Measurements from ENCODE around the gene CCBE1.
"Not testable (repeated sequence)": the region's sequence is repeated elsewhere in the genome, so short reads cannot be mapped to it uniquely, and the experiment has no call there.

The CCBE1 gene

DNA sequence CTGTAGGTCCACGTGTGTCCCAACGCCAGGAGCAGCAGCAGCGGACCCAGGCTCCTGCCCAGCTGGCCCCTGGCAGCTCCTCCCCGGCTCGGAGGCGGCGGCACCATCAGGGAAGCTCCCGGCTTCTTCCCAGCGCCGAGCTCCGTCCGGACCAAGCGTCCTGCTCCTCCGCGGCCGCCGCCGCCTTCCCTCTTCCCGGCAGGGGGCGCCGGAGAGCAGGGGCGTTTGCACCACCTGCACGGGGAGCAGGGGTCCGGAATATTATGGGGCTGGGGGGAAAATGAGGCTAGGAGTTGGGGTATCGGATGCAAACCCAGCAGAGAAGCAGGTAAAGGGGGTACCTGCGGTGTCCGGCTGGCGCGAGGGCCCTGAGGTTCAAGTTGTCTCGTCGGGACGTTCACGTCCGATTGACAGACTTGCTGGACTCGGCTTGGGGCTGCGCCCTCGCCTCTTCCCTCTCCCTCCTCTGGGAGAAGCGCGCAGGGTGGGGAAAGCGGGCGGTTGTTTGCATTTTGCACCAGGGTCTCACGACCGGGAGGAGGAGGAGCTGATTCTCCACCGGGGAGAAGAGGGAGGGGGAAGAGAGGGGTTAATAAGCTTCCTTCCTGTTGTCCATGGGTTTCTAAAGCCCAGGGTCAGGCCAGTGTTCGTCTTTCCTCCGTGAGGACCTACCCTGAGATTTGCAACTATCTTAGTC, at the start of gene CCBE1:
Gene CCBE1 (minus strand): TSS at position 188 of the 697 bp plus-strand sequence.
- DNase-seq (ENCODE audit: low read depth in 2 of 2) = no peak

DNA sequence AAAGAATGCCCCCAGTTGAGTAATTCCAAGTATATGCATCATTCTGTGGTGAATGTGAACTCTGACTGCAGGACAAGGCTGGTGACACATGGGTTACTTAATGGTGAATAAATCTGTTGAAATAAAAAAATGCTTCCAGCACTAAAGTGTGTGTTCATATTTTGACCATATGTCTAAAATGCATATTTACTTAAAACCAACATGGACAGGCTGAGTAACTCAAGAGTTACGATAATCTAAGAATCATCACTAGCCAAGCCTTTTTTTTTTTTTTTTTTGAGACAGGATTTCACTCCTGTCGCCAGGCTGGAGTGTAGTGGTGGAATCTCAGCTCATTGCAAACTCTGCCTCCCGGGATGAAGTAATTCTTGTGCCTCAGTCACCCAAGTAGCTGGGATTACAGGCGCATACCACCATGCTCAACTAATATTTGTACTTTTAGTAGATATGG, 47.1 kb upstream of the CCBE1 start:
- DNase-seq (ENCODE audit: low read depth in 2 of 2) = no peak

DNA sequence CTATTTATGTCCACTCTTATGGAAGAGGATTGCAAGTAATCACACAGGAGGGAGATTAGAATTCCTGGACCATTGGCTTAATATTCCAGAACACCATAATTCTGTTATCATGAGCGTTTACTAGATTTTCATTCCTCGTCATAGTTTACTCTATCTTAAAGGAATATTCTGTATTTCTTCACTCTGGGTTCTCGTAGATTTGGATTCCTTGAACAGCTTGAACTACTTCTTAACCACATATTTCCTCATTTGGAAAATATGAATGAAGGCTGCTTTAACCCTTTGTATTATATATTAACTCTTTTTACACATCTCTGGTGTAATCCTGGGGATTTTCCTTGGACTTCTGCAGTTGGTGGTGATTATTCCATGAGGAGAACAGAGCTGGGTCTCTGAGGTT, 46.3 kb upstream of the CCBE1 start:
- no peak for DNase-seq (ENCODE audit: low read depth in 2 of 2)

DNA sequence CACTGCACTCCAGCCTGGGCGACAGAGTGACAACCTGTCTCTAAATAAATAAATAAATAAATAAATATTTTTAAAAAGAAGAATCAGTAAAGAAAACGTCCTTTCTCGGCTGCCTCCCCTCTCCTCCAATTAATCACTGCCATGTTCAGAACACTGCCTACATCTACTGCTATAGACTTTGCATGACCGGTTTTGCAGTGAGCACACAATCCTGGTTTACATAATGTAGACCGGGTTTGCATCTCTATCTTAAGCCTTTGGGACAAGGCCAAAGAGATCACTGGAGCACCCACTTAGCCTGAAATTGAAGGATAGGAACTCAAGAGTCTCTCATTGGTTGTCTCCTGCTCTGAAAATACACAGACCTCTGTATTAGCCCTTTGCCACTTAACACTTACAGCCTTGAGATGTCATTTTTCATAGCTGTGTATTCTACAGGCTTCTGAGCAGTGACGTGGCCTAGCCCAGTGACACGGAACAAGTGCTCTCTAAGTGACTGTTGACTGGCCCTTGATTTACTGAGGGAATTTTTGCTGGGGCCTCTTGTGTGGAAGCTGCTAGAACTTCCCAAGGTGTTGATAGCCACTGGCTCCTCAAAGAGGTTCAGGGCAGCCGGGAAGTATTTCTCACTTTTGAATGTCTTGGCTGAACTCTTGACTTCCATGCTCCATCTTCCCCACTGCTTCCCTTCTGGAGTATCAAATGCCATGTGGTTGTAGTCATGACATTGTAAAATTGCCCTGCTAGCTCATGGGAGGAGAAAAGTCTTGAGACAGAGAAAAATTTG, 45.3 kb upstream of the CCBE1 start:
- DNase-seq (ENCODE audit: low read depth in 2 of 2) = no peak

DNA sequence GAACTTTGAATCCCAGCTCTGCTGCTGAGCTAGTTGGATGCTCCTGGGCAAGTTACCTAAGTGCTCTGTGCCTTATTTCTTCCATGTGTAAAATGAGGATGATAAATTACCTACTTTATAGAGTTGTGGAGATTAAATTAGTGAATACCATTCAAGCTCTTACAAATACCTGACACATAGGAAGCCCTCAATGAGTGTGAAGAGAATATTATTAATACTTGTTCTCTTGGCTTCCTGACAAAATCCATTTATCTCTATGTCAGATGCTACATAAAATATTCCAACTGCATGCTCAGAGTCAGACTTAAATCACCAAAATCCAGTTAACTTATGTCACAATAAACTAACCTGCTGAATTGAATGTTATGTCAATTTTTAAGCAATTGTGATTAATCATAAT, 42.9 kb upstream of the CCBE1 start:
- no peak for DNase-seq (ENCODE audit: low read depth in 2 of 2)

DNA sequence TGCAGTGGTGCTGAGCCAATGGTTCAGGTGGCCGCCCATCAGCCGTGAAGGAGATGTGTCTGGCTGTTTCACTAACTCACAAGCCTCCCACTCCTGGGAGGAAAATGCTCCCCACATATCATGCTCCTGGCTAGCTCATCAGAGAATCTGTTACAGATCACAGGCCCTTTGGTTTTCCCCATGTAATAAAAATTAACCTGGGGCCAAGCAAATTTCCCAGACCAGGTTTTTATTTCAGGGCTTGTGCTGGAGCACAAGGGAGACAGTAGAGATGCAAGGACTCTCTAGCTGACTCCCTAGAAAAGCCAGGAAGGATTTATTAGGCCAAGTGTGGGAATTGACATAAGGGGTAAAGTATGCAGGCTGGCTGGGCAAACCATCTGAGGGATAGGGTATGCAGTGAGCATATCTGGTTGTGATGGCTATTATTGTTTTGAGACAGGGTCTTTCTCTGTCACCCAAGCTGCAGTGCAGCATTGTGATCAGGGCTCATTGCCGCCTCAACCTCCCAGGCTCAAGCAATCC, 40.6 kb upstream of the CCBE1 start:
- no peak for DNase-seq (ENCODE audit: low read depth in 2 of 2)

DNA sequence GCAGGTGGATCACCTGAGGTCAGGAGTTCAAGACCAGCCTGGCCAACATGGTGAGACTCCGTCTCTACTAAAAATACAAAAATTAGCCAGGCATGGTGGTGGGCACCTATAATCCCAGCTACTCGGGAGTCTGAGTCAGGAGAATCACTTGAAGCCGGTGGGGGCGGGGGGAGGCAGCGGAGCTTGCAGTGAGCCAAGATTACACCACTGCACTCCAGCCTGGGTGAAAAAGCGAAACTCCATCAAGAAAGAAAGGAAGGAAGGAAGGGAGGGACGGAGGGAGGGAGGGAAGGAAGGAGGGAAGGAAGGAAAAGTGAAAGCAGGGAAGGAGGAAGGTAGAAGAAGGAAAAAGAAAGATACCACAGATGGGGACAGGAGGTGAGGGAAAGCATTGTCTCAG, 40.1 kb upstream of the CCBE1 start:
- DNase-seq (ENCODE audit: low read depth in 2 of 2) = not testable (repeated sequence)

DNA sequence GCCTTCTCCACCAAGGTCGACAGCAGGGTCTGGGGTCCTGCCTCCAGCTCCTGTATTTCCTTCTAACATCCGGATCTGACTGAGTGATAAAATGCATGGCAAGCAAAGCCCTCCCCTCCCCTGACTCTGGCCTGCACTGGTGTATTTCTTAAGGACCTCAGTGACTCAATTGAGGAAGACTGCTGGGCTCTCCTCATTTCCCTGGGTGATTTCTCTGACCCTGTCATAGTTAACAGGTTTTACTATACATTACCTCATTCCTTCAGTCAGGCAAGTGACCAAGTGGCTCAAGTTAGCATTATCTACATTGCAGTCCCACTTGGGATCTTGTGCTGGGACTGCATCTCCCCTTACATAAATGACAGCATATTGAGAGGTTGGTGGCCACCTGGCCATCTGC, 38.8 kb upstream of the CCBE1 start:
- DNase-seq (ENCODE audit: low read depth in 2 of 2) = no peak

DNA sequence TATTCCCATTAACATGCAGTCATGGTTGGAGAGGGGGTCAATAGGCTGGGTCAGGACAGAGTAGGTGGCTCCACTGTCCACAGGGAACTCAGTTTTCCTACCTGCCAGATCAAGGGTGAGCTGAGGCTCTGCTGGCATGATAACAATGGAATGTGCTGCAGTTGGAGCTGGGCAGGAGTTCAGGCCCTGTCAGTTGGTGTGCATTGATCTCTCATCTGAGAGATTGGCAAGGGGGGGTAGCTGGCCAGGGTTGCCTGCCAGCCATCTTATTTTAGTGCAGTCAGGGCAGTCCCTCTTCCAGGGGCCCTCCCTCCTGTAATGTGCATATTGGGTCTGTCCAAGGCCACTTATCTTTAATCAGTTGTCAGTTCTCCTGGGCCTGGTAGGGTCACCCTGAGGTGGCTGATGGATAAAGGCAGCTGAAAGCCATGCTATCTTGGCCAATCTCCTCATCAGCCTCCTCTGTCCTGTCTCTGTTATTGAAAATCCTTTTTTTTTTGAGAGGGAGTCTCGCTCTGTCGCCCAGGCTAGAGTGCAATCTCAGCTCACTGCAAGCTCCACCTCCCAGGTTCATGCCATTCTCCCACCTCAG, 38.1 kb upstream of the CCBE1 start:
- no peak for DNase-seq (ENCODE audit: low read depth in 2 of 2)

DNA sequence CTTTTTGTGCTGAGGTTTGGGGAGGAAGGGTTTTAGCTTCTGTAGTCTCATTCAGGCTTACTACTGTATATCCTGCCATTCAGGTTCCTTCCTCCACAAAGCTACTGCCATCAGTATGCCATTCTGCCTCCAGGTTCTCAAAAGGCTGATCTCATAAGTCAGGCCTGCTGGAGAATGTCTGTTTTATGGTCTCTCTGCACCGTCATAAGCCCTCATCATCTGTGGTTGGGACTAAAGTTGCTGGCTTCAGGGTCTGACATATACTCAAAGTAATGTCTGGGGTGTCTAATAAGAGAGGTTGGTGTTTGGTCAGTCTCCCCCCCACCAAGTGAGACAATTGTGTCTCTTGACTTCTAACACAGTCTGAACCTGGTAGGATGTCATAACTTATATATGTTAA, 36.2 kb upstream of the CCBE1 start:
- DNase-seq (ENCODE audit: low read depth in 2 of 2) = no peak

DNA sequence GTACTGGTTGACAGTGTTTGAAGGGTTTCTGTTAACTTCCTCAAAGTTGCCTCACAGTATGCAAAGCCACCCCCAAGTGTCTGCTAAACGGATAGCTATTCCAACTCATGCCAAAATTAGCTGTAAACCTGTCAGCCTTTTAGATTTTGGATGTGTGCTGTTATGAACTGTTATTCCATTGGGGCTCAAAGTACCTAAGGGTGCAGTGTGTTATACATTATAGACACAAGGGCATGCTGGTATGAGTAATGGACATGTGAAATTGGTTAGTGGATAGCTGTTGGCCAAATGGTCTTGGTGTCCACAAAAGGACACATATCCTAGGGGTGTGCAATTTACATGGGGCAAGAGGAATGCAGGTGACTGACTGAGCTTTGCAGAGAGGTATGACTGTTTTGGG, 33.7 kb upstream of the CCBE1 start:
- no peak for DNase-seq (ENCODE audit: low read depth in 2 of 2)

DNA sequence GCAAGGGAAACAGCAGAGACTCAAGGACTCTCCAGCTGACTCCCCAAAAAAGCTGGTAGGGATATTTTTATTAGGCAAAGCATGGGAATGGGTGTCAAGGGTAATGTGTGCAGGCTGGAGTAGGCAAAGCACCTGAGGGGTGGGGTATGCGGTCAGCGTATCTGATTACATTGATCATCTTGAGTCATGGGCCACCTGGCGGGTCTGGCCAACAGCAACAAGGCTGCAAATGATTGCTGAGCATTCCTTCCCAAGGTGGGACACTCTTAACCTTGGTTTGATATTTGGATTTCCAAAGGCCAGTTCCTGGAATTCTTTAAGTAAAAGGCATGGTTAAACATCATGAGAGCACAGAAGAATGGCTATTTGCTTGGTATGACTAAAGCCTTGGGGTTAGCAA, 32.6 kb upstream of the CCBE1 start:
- DNase-seq (ENCODE audit: low read depth in 2 of 2) = no peak

DNA sequence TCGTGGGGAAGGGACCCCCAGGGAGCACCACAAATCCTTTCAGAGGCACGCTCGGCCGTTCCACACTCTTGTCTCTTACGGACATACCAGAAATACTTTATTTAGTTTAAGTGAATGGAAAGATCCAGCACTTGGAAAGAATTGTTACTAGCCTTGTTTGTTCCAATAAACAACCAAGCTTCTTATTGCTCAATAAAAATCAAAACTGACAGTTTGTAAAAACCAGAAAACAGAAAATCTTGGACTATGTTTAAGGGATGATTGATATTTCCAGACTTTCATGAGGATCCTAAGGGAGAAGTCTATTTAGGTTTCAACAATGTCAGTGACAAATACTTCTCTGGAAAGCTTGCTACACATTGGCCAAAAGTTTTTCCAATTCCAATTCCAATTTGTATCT, 31.6 kb upstream of the CCBE1 start:
- DNase-seq (ENCODE audit: low read depth in 2 of 2) = no peak

DNA sequence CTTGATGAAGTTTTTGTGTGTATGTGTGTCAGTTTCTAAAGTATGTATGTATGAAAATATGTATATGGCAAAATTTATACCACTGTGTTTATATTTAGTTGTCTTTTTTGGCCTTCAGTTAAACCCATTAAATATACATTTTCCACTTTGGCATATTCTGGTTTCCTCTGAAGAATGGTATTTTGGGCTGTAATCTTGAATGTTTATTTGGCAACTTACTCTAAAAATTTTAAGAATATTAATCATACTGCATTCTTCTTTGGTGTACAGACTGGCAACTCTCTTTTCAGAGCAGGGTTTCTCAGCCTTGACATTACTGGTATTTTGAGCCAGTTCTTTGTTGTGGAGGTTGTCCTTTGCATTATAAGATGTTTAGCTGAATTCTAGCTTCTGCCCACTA, 27.9 kb upstream of the CCBE1 start:
- DNase-seq (ENCODE audit: low read depth in 2 of 2) = no peak

DNA sequence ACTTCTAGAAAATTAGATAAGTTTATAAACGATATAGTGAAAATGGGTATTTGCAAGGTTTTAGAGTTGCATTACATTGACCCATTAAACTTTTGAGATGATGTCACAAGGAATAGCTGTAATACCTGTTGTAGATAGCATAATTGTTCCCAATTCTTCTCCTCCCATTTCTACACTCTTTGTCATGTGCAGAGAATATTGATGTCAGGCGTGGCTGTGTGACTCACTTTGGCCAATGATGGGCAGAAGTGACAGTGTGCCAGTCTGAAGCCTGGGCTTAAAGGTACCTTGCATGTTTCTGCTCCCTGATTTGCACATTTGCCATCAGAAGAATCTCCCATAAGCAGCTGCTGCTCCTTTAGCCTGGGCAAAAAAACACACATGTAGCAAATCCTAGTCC, 26.9 kb upstream of the CCBE1 start:
- DNase-seq (ENCODE audit: low read depth in 2 of 2) = no peak

DNA sequence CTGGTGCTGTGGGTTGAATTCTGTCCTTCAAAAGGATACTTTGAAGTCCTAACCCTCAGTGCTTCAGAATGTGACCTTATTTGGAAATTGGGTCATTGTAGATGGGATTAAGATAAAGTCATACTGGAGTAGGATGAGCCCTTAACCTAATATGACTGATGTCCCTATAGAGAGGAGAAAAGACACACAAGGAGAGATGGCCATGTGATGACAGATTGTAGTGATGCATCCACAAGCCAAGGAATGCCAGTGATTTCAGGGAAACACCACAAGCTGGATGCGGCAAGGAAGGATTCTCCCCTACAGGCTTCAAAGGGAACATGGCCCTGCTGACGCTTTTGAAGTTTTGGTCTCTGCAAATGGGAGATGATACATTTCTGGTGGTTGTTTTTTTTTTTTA, 24.7 kb upstream of the CCBE1 start:
- no peak for DNase-seq (ENCODE audit: low read depth in 2 of 2)

DNA sequence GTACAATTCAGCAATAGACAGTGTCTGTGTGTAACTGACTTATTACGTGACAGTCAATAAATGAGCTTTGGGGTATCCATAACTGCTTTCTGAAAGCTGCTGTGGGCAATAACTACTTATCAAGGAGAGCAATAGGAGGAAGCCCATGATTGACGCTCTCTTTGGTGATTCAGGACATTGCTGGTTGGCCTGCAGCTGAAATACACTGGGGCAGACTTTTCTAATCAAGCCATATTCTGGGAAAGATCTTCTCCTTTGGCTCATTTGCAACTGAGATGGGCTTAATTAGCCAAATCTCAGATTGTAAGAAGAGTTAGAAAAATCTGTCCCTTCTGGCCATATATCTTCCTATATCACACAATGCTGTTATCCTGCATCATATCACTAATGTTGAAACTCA, 24.0 kb upstream of the CCBE1 start:
- no peak for DNase-seq (ENCODE audit: low read depth in 2 of 2)

DNA sequence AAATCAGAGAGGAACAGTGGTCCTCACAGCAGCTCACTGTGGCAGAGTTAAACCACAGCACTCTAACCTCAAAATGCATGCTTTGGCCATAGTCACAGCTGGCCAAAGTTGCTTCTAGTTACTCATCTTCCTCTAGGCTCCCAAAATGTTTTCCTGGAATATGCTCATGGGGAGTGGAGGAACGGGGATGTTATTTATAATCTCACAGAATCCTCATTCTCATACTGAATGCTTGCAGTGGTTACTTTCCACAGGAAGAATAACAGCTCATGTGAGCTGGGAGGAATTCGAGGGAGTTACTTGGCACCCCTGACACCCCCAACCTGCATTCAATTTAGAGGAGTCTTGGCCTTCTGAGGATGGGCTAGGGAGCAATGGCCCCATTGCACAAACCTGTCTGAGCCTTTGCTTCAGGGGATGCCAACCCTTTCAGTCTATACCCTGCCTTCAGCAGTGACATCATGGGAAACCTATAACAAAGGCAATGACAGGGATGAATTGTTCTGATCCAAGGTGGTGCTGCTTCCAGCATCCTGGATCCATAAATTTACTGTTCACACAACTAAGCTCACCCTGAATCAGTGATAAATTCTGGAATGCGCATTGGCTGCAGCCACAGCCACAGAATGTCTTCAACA, 22.4 kb upstream of the CCBE1 start:
- DNase-seq (ENCODE audit: low read depth in 2 of 2) = no peak

DNA sequence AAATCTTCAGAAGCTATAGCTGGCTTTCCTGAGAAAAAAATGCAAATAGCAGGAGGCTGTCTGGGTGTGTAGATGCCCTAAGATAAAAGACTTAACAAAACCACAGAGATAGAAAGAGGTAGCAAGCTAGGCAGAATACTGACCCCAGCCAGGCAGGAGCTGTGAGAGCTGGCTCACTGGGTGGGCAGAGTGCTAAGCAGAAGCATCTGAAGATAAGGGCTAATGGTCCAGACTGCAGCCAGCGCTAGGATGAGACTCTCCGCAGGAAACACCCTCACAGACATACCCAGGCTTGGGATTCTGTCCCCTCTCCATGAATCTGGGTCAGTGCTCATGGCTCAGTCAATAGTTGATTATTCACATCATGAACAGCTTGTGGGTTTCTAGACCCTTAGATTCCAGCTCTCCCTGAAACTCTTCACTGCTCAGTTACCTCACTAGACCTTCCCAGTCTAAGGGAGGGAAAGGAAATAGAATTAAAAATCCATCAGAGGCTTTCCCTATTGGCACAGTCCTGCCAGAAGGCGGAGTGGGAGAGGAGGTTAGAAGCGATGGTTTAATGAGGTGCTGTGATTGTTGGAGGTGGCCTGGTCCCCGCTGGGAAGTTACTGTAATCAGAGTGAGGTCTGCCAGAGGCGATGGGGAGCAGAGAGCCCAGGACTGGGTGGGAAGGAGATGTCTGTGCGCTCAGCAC, 21.4 kb upstream of the CCBE1 start:
- DNase-seq (ENCODE audit: low read depth in 2 of 2) = no peak

DNA sequence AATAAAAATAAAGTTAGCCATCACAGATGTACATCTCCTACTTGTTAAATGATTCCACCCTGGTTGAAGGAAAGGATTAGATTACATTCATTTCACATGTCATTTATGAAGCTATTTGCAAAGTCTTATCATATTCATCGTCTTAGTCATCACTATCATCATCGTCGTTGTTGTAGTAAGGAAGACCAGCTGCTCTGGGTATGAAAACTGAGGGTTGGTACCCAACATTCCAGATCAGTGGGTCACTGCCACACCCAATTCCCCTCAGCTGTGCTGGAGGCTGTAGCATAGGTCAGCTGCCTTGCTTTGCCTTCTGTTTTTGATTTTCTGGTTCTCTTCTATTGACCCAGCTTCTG, 20.9 kb upstream of the CCBE1 start:
- DNase-seq (ENCODE audit: low read depth in 2 of 2) = no peak

DNA sequence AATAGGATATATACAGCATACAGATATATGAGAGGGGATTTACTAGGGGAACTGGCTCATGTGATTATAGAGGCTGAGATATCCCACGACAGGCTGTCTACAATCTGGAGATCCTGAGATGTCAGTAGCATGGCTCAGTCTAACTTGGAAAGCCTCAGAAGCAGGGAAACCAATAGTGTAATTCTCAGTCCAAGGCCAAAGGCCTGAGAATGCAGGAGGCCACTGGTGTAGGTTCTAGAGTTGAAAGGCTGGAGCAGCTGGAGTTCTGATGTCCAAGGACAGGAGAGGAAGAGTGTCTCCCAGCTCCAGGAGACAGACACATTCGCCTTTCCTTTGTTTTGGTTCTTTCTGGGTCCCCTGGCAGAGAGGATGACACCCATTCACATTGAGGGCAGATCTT, 20.1 kb upstream of the CCBE1 start:
- DNase-seq (ENCODE audit: low read depth in 2 of 2) = no peak

DNA sequence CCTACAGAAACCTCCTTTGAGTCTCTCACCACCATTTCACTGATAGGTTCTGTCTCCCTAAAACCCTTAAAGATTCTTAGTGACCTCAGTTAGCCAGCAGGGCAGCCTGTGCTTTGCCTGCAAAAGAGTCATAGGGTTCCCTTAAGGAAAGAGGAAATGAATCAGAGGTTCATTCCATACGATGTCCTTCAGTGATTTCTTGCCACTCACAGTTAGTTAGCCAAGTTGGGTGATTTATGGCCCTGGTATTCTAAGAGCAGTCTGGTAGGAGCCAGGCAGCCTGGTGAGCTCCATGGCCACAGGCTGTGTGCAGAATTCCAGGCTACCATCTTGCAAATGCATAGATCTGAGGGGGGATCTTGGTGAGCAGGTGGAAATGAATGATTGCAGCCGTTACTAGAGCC, 18.7 kb upstream of the CCBE1 start:
- DNase-seq (ENCODE audit: low read depth in 2 of 2) = no peak
